ENCODE data around the gene URGCP. TPM values are rescaled to one million over a fixed set of nuclear protein-coding genes. Genes with fewer than 3 reads are reported as not detected.

Gene URGCP
- total and polyA plus RNA-seq, 10 of the 15 experiments (the other 5 are each of a cell fraction or from before 2014, with no cell fraction given): 2.0 to 29.7 (median 17.5) TPM

- TF ChIP-seq ZBED1 (IDR thresholded peaks at IDR 0.05; ENCODE audit: borderline replicate concordance): no peak
- peak; percentile 99 for TF ChIP-seq ZNF687 (IDR thresholded peaks at IDR 0.05)
- TF ChIP-seq NFYB (IDR thresholded peaks at IDR 0.05; ENCODE audit: insufficient read depth, low read depth, low read length): no peak
- TF ChIP-seq CHD1 (IDR thresholded peaks at IDR 0.05; ENCODE audit: low read depth, low read length): no peak
- no peak for TF ChIP-seq PAX8 (IDR thresholded peaks at IDR 0.05)
- peak; percentile 98 for TF ChIP-seq POLR2A (IDR thresholded peaks at IDR 0.05; ENCODE audit: low read depth, low read length)
- TF ChIP-seq ESRRA (IDR thresholded peaks at IDR 0.05; ENCODE audit: low read length): 0 out of 2 replicates have a peak, but pooled peaks have one; percentile 21
- TF ChIP-seq POLR2AphosphoS2 (IDR thresholded peaks at IDR 0.05; ENCODE audit: low read depth, low read length): peak; percentile 89; the same call in 1 of the 2 replicates
- 0 out of 2 replicates have a peak, but pooled peaks have one; percentile 48 for TF ChIP-seq ZSCAN29 (IDR thresholded peaks at IDR 0.05)
- no peak for TF ChIP-seq MEF2A (IDR thresholded peaks at IDR 0.05; ENCODE audit: insufficient read depth, low read depth, low read length)
- TF ChIP-seq RAD51 (IDR thresholded peaks at IDR 0.05): peak; percentile 86
- TF ChIP-seq E4F1 (IDR thresholded peaks at IDR 0.05; ENCODE audit: borderline replicate concordance, partially characterized antibody): no peak
- TF ChIP-seq MLLT1 (IDR thresholded peaks at IDR 0.05): no peak
- TF ChIP-seq TARDBP (IDR thresholded peaks at IDR 0.05; ENCODE audit: borderline replicate concordance): no peak; the same call in 1 of the 2 replicates
- 0 out of 2 replicates have a peak, but pooled peaks have one; percentile 13 for TF ChIP-seq RBBP5 (conservative IDR thresholded peaks at IDR 0.05)
- no peak for TF ChIP-seq ZNF274 (IDR thresholded peaks at IDR 0.05; ENCODE audit: insufficient read depth, insufficient read length)
- TF ChIP-seq ZNF207 (IDR thresholded peaks at IDR 0.05; ENCODE audit: borderline replicate concordance): peak; percentile 78; the same call in 1 of the 2 replicates
- no peak for TF ChIP-seq KDM1A (IDR thresholded peaks at IDR 0.05; ENCODE audit: borderline replicate concordance)
- TF ChIP-seq MYB (IDR thresholded peaks at IDR 0.05; ENCODE audit: borderline replicate concordance, low read depth, low read length): no peak
- peak; percentile 84 for TF ChIP-seq ZNF217 (IDR thresholded peaks at IDR 0.05)
- TF ChIP-seq STAT1 (conservative IDR thresholded peaks at IDR 0.05): 0 out of 2 replicates have a peak, but pooled peaks have one; percentile 59
These were observed 19.8 kb upstream of the URGCP start, which contains the start of gene UBE2D4 (continued) for GRCh38 chr7:43925984-43926797.
